Measurements from ENCODE around the gene FAM117A.

- no peak for TF ChIP-seq CTCF (IDR thresholded peaks at IDR 0.05; ENCODE audit: poor library complexity)
- no peak for TF ChIP-seq EZH2 (IDR thresholded peaks at IDR 0.05; ENCODE audit: borderline replicate concordance)
Observed at GRCh38 chr17:49752508-49752907, 11.4 kb downstream of the FAM117A start.
